Fibroblast of lung (primary cell): ENCODE results near the gene LVRN. TPM values are rescaled to one million over a fixed set of nuclear protein-coding genes. Genes with fewer than 3 reads are reported as not detected.

Source experiments
- DNase-seq, 2 donors: peaks; one replicate each; pipeline versions ENCODE4 v3.0.0 to v3.0.0-alpha.2; 2010; ENCODE audit warnings: low read depth in 2 of 2
- H2AFZ ChIP-seq: 2 replicates; pipeline ENCODE4 v1.5.1; 2012; ENCODE audit warnings: low read length, control low read depth, inconsistent platforms
- H3K27ac ChIP-seq: 2 replicates; pipeline ENCODE4 v1.5.1; 2011; ENCODE audit warnings: low read length, control low read depth; ENCODE audit not compliant: insufficient read depth
- H3K27me3 ChIP-seq: 2 replicates; pipeline ENCODE4 v1.5.1; 2011; ENCODE audit warnings: mild to moderate bottlenecking, low read length; ENCODE audit not compliant: control insufficient read depth, insufficient read depth
- H3K36me3 ChIP-seq: 2 replicates; pipeline ENCODE4 v1.5.1; 2011; ENCODE audit warnings: low read length; ENCODE audit not compliant: control insufficient read depth, insufficient read depth
- H3K4me1 ChIP-seq: 2 replicates; pipeline ENCODE4 v1.5.1; 2011; ENCODE audit warnings: low read length; ENCODE audit not compliant: control insufficient read depth, insufficient read depth; ENCODE audit errors: extremely low read depth
- H3K4me2 ChIP-seq: 2 replicates; pipeline ENCODE4 v1.5.1; 2011; ENCODE audit warnings: low read length, control low read depth; ENCODE audit not compliant: insufficient read depth; ENCODE audit errors: extremely low read depth
- H3K4me3 ChIP-seq, 4 experiments: fragments of 200-600 bp in 1 of 4; sonication (generic) in 1 of 4; replicated peaks in 1 of 4; 2 replicates each; pipeline ENCODE4 v1.5.1; 2011 to 2016; ENCODE audit warnings: low read length in 4 of 4, low read depth in 3 of 4, mild to moderate bottlenecking in 3 of 4, control low read depth in 2 of 4, inconsistent platforms in 1 of 4, mixed read lengths in 1 of 4; ENCODE audit not compliant: insufficient read depth in 1 of 4; ENCODE audit errors: control extremely low read depth in 1 of 4
- H3K79me2 ChIP-seq: 2 replicates; pipeline ENCODE4 v1.5.1; 2012; ENCODE audit warnings: mild to moderate bottlenecking, low read length, inconsistent platforms; ENCODE audit not compliant: control insufficient read depth, insufficient read depth
- H3K9ac ChIP-seq: 2 replicates; pipeline ENCODE4 v1.5.1; 2011; ENCODE audit warnings: mild to moderate bottlenecking, low read length, control low read depth; ENCODE audit not compliant: insufficient read depth
- H3K9me3 ChIP-seq: 2 replicates; pipeline ENCODE4 v1.5.1; 2012; ENCODE audit warnings: low read depth, low read length; ENCODE audit not compliant: control insufficient read depth, insufficient read depth
- H4K20me1 ChIP-seq: 2 replicates; pipeline ENCODE4 v1.5.1; 2011; ENCODE audit warnings: low read length; ENCODE audit not compliant: control insufficient read depth, insufficient read depth; ENCODE audit errors: extremely low read depth
- EZH2 ChIP-seq: IDR thresholded peaks from 2 replicates; pipeline ENCODE4 v1.5.1; 2012; ENCODE audit warnings: low read length, control low read depth, mild to moderate bottlenecking; ENCODE audit errors: missing control alignments
- polyA plus RNA-seq, 2 donors: library from polyadenylated mRNA; depleted of rRNA in 1 of 2; stranded (reverse) in 1 of 2; unstranded in 1 of 2; fragments of >200 nt; gene quantifications; 2 replicates each; pipeline ENCODE4 v1.2.1, GENCODE V29; 2011 to 2012; ENCODE audit warnings: missing spikeins in 1 of 2
- total RNA-seq: library from RNA; depleted of rRNA; stranded (reverse); fragments of >200 nt; gene quantifications from 2 replicates; pipeline ENCODE4 v1.2.1, GENCODE V29; 2014
- TF ChIP-seq, protein P1 (sequence below), 2 donors: IDR thresholded peaks in 1 of 2; conservative IDR thresholded peaks in 1 of 2; 1 replicate in 1 of 2; 2 replicates in 1 of 2; pipeline ENCODE4 v1.5.1; 2011 to 2012; ENCODE audit warnings: low read length in 2 of 2, control low read depth in 1 of 2, inconsistent platforms in 1 of 2, low read depth in 1 of 2, mild to moderate bottlenecking in 1 of 2

Gene LVRN
- total and polyA plus RNA-seq, 2 donors (not counting 1 experiment from before 2014, with no cell fraction given), result 0.10 to 0.17 TPM

DNA sequence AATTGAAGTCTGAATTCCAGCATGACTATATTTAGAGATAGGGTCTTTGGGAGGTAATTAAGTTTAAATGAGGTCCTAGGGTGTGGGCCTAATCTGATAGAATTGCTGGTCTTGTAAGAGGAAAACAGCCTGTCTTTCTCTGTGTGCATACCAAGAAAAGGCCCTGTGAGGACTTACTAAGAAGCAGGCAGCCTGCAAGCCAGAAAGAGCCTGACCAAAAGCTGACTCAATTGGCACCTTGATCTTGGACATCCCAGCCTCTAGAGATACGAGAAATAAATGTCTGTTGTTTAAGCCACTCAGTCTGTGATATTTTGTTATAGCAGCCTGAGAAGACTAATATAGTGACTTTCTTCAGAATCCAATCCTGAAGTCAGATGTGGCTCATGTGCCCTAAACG lies 84.5 kb downstream of the LVRN start:
- no peak overlapping the region for H3K9ac ChIP-seq
- H2AFZ ChIP-seq, result no peak overlapping the region
- H3K36me3 ChIP-seq, result no peaks in the 10 kb centered on the region
- H3K4me2 ChIP-seq, result no peak overlapping the region
- no peaks in the 10 kb centered on the region for H3K4me1 ChIP-seq
- DNase-seq, result no peak
- no peak overlapping the region for H3K27ac ChIP-seq
- no peaks in the 10 kb centered on the region for H3K79me2 ChIP-seq
- no peak overlapping the region for H3K4me3 ChIP-seq
- no peaks in the 10 kb centered on the region for H3K27me3 ChIP-seq
- H3K9me3 ChIP-seq, result no peaks in the 10 kb centered on the region
- no peaks in the 10 kb centered on the region for H4K20me1 ChIP-seq
- no peak for TF ChIP-seq EZH2
- TF ChIP-seq, protein P1, sequence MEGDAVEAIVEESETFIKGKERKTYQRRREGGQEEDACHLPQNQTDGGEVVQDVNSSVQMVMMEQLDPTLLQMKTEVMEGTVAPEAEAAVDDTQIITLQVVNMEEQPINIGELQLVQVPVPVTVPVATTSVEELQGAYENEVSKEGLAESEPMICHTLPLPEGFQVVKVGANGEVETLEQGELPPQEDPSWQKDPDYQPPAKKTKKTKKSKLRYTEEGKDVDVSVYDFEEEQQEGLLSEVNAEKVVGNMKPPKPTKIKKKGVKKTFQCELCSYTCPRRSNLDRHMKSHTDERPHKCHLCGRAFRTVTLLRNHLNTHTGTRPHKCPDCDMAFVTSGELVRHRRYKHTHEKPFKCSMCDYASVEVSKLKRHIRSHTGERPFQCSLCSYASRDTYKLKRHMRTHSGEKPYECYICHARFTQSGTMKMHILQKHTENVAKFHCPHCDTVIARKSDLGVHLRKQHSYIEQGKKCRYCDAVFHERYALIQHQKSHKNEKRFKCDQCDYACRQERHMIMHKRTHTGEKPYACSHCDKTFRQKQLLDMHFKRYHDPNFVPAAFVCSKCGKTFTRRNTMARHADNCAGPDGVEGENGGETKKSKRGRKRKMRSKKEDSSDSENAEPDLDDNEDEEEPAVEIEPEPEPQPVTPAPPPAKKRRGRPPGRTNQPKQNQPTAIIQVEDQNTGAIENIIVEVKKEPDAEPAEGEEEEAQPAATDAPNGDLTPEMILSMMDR (conservative IDR thresholded peaks at IDR 0.05 in 1 of 2, IDR thresholded peaks at IDR 0.05 in 1 of 2; ENCODE audit: low read depth in 1 of 2, low read length in 2 of 2), result no peak

DNA sequence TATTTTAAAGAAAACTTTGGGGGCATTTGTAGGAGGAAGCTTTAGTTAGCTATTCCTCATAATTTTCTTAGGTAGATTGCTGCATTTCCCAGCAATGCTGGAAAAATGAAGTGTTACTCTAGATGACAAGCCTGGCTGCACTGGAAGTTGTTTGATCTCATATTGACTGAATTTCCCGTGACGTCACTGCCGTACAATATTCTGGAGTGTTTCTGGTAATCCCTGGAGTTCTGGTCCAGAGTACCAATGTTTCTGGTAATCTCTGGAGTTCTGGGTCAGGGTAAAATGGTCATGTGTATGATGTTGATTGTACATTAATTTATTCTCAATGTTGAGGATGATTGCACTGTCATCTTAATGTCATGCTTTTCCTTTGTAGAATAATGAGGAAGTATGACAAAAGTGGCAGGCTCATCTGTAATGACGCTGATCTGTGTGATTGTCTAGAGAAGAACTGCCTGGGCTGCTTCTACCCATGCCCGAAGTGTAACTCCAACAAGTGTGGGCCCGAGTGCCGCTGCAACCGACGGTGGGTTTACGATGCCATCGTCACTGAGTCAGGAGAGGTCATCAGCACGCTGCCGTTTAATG lies 96.2 kb downstream of the LVRN start:
- Histone ChIP-seq H4K20me1 (no peaks in the 10 kb centered on the region), H3K4me1 (no peaks in the 10 kb centered on the region), H3K27me3 (no peaks in the 10 kb centered on the region), H3K27ac (no peak overlapping the region), H3K4me2 (no peak overlapping the region), H3K79me2 (no peaks in the 10 kb centered on the region), H2AFZ (no peak overlapping the region), H3K9me3 (no peaks in the 10 kb centered on the region), H3K4me3 (no peak overlapping the region), H3K36me3 (no peaks in the 10 kb centered on the region), H3K9ac (no peak overlapping the region)
- no peak for TF ChIP-seq EZH2
- TF ChIP-seq, protein P1 (conservative IDR thresholded peaks at IDR 0.05 in 1 of 2, IDR thresholded peaks at IDR 0.05 in 1 of 2; ENCODE audit: low read depth in 1 of 2, low read length in 2 of 2), result no peak
- DNase-seq, result no peak

DNA sequence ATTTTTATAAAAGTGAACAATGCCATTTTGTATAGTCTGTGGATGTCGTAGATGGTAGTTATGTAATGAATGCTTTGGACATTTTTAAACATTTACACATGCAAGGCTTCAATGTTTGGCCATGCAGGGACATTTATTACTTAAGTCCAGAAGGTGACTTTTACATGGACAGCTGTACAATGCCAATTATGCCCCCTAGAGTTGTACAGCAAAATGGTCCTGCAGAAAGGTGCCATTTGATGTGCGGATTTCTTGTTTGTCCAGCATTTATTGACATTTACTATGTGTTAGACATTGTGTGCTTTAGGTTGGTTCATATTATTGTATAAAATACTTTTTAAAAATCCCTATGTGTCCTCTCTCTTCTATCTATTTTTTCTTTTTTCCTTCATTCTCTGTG lies 100.1 kb downstream of the LVRN start:
- no peaks in the 10 kb centered on the region for H3K36me3 ChIP-seq
- H3K27me3 ChIP-seq, result no peaks in the 10 kb centered on the region
- DNase-seq, result peak in 1 of 2 donors; percentile 11
- no peak for TF ChIP-seq EZH2
- TF ChIP-seq, protein P1 (conservative IDR thresholded peaks at IDR 0.05 in 1 of 2, IDR thresholded peaks at IDR 0.05 in 1 of 2; ENCODE audit: low read depth in 1 of 2, low read length in 2 of 2), result no peak
- H3K4me3 ChIP-seq, result no peak overlapping the region
- no peaks in the 10 kb centered on the region for H4K20me1 ChIP-seq
- no peak overlapping the region for H2AFZ ChIP-seq
- H3K4me2 ChIP-seq, result no peak overlapping the region
- H3K79me2 ChIP-seq, result no peaks in the 10 kb centered on the region
- no peak overlapping the region for H3K27ac ChIP-seq
- H3K4me1 ChIP-seq, result no peaks in the 10 kb centered on the region
- no peak overlapping the region for H3K9ac ChIP-seq
- H3K9me3 ChIP-seq, result no peaks in the 10 kb centered on the region
